HG03342 (cell line): Measurements from ENCODE around the gene TLN1.

Experiments used
- ATAC-seq: cut with Tn5 transposase; IDR thresholded peaks from one replicate; pipeline ENCODE4 v1.9.1; 2021; ENCODE audit warnings: mild to moderate bottlenecking, moderate library complexity; ENCODE audit not compliant: unreplicated experiment

The TLN1 gene

GRCh38 chr9:35669331-35670145 lies 62.5 kb downstream of the TLN1 start:
- ATAC-seq: no peak

DNA sequence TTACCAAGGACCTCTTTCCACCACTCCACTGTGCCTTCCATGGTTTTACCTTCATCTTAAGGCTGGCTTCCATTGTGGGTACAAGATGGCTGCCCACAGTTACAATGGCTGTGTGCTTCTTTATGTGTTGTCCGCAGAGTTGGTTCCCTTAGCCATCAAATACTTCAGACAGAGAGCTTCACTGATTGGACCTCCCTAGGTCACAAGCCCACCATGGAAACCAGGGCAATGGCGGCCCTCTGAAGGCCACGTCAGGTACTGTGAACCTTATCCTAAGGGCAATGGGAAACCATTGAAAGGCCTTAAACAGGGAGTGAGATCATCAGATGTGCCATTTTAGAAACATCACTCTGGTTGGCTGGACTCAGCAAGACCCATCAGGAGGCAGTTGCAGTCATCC lies 64.1 kb downstream of the TLN1 start:
- ATAC-seq: no peak

- ATAC-seq: no peak
Measured at GRCh38 chr9:35666549-35666948, 65.4 kb downstream of the TLN1 start.

DNA sequence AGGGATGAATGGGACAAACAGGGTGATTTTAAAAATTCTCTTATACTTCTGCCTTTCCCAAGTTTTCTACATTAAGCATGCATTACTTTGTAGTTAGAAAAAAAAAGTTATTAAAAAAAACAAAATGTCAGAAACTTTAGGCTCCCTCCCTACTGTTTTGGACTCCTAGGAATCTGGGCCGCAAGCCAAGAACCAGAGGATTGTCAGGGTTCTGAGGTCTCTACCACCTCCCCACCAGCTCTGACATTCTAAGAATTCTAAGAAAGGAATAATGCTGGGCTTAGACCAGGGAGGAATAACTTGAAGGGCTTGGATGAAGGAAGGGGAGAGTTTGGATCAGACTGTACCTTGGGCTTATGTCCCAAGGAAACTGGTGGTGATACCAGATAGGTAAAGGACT lies 66.0 kb downstream of the TLN1 start:
- ATAC-seq: no peak

DNA sequence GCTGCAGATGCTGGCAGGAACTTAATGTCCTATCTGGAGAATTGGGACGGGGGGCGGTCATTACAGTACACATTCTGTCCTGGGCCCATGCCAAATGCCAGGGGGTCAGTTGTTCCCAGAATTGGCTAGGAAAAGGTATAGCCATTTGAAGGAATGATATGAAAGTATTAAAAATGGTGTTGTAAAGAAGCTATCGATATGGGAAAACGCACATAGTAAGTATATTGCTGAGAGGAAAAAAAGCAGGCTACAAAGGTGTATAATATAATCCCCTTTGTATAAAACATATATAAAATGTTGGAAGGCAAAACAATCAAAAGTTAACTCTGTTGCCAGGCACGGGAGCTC lies 66.5 kb downstream of the TLN1 start:
- ATAC-seq: no peak

DNA sequence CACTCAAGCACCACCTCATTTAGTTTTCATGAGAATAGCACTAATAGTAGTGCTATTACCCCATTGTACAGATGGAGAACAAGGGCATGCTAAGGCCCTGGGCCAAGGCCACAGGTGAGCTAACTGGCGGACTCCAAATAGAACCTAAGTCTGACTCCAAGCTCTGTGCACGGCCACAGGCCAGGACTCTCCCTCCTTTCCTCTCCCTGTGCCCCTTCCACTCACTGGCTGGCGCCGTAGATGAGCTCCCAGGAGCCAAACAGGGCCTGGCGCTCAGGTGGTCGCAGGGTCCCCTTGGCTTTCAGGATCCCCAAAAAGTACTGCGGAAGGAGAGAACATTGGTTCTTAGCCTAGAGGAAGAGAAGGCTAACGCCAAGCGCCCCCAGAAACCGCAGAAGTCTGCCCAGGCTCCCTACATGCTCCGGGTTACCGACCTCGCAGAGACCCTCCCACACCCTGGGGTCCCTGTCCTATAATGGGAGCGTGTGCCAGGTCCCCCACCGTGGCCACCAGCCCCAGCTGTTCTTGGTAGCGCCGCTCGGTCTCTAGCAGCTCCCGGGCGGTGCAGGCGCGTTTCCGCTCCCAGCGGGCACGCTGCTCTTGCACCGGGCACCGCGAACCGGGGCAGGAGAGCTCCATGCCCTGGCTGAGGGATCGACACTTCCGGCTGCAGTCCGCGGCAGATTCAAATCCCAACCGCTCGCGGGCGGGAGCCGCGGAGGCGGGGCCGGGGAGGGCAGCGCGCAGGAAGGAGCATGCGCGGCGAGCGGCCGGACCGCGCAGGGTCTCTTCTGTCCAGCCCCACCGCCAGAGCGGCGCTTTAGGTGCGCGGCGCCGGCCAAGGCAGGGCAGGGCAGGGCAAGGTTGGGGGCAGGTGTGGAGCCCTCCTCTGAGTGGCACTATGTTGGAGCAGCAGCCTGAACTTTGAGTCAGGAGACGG lies 67.2 kb downstream of the TLN1 start, which contains the start of gene ARHGEF39:
Gene ARHGEF39, minus strand, starts transcription at position 665 of the 940 bp plus-strand sequence. Its CDS starts 26 bp downstream, at position 639.
- peak; percentile 73 for ATAC-seq

GRCh38 chr9:35662437-35662836 lies 69.6 kb downstream of the TLN1 start:
- ATAC-seq: no peak

- ATAC-seq: no peak
Measured at GRCh38 chr9:35661756-35662350, 70.1 kb downstream of the TLN1 start.

DNA sequence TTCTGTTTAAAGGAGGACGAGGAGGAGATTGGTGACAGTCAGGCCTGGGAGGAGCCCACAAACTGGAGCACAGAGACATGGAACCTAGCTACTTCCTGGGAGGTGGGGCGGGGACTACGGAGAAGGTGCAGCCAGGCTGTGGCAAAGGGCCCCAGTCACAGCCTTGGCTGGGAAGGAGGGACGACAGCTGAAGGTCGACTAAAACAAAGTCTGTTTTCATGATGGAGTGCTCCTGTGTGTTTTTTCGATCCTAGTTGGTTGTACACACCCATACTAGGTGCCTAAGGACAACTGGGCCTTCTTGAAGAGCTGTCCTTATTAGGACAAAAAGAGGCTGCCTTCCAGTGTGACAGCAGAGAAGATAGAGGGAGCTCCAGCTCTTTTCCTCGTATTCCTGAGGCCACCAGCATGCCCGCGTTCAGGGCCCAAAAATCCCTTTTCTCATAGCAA lies 71.0 kb downstream of the TLN1 start:
- no peak for ATAC-seq

GRCh38 chr9:35659340-35659739 lies 72.7 kb downstream of the TLN1 start:
- no peak for ATAC-seq

DNA sequence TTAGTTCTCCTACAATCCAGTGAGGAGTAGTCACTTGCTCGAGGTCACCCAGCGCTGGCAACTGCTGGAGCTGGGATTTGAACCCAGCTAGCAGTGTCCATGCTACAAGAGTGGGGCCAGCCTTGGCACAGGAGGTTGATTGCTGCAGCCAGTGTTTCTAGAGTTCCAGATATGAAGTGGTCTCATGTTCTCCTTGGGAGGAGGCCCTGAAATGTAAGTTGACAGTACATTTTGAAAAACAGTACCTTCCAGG lies 73.1 kb downstream of the TLN1 start:
- no peak for ATAC-seq

GRCh38 chr9:35658137-35658967 lies 73.6 kb downstream of the TLN1 start, which contains the start of gene CCDC107:
Gene CCDC107 (plus strand): TSS chr9:35658292. CDS start chr9:35658380, 88 bp downstream.
- ATAC-seq: peak; percentile 56

- peak; percentile 77 for ATAC-seq
Measured at GRCh38 chr9:35657546-35658136, 74.4 kb downstream of the TLN1 start, which contains the start of gene RMRP. Gene RMRP (minus strand): TSS chr9:35658019.

GRCh38 chr9:35656831-35657545 lies 75.0 kb downstream of the TLN1 start:
- no peak for ATAC-seq

GRCh38 chr9:35656348-35656747 lies 75.6 kb downstream of the TLN1 start:
- ATAC-seq: no peak

DNA sequence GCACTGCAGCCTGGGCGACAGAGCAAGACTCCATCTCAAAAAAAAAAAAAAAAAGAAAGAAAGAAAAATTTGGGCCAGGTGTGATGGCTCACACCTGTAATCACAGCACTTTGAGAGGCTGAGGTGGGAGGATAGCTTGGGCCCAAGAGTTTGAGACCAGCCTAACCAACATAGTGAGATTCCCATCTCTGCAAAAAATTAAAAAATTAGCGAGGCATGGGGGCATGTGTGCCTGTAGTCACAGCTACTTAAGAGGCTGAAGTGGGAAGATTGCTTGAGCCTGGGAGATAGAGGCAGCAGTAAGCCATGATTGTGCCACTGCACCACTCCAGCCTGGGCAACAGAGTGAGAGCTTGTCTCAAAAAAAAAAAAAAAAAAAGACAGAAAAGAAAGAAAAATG lies 78.4 kb downstream of the TLN1 start:
- ATAC-seq: no peak

- ATAC-seq: no peak
Measured at GRCh38 chr9:35652829-35653209, 79.2 kb downstream of the TLN1 start.

DNA sequence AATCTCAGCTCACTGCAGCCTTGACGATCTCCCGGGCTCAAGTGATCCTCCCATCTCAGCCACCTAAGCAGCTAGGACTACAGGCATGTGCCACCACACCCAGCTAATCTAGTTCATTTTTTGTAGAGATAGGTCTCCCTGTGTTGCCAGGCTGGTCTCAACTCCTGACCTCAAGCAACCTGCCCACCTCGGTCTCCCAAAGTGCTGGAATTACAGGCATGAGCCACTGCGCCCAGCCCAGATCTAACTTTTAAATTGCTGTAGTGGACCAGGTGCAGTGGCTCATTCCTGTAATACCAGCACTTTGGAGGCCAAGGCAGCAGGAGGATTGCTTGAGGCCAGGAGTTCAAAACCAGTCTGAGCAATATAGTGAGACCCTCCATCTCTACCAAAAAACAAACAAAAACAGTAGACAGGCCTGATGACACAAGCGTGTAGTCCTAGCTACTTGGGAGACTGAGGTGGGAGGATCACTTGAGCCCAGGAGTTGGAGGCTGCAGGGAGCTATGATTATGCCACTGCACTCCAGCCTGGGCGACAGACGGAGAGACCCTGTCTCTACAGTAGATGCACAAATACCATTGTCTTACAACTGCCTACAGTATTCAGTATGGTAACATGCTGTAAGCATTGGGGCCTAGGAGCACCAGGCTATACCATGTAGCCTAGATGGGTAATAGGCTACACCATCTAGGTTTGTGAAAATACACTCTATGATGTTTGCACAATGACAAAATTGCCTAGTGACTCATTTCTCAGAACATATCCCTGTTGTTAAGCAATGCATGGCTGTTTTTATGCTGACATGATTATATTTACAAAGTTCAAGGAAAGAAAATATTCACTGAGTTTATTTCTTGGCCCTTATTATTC lies 79.8 kb downstream of the TLN1 start:
- no peak for ATAC-seq
